WERI-Rb-1 (cell line): ENCODE results near the gene ZNF536.
"Not testable (repeated sequence)": the region's sequence is repeated elsewhere in the genome, so short reads cannot be mapped to it uniquely, and the experiment has no call there.

Experiments used
- DNase-seq: peaks from one replicate; pipeline ENCODE4 v3.0.0-alpha.2; 2020
- H3K27ac ChIP-seq: fragments of 250-450 bp; sonication (Bioruptor Pico); 2 replicates; pipeline ENCODE4 v1.5.1; 2020; ENCODE audit warnings: mild to moderate bottlenecking, moderate library complexity
- H3K27me3 ChIP-seq: fragments of 250-450 bp; sonication (Bioruptor Pico); 2 replicates; pipeline ENCODE4 v1.5.1; 2021; ENCODE audit warnings: mild to moderate bottlenecking, low read depth, moderate library complexity; ENCODE audit not compliant: insufficient read depth, severe bottlenecking
- H3K36me3 ChIP-seq: fragments of 250-450 bp; sonication (Bioruptor Pico); 2 replicates; pipeline ENCODE4 v1.5.1; 2020; ENCODE audit warnings: mild to moderate bottlenecking, moderate library complexity
- H3K4me3 ChIP-seq: 2 replicates; pipeline ENCODE4 v1.5.1; 2011; ENCODE audit warnings: low read depth, mild to moderate bottlenecking, control low read depth, low read length
- H3K9me3 ChIP-seq: fragments of 250-450 bp; sonication (Bioruptor Pico); 2 replicates; pipeline ENCODE4 v1.5.1; 2021; ENCODE audit warnings: mild to moderate bottlenecking, moderate library complexity; ENCODE audit not compliant: severe bottlenecking
- CTCF ChIP-seq: IDR thresholded peaks from 2 replicates; pipeline ENCODE4 v1.5.1; 2011; ENCODE audit warnings: low read depth, mild to moderate bottlenecking, control low read depth, inconsistent platforms, low read length

ZNF536 gene

GRCh38 chr19:30444686-30445232 is 72.6 kb downstream of the ZNF536 start:
- Histone ChIP-seq H3K27me3 (no peaks in the 10 kb centered on the region), H3K27ac (no peak overlapping the region), H3K4me3 (no peak overlapping the region), H3K36me3 (no peaks in the 10 kb centered on the region), H3K9me3 (no peaks in the 10 kb centered on the region)
- no peak for TF ChIP-seq CTCF
- no peak for DNase-seq

GRCh38 chr19:30445385-30445784 is 73.2 kb downstream of the ZNF536 start:
- H3K9me3 ChIP-seq = no peaks in the 10 kb centered on the region
- H3K27me3 ChIP-seq = no peaks in the 10 kb centered on the region
- TF ChIP-seq CTCF = no peak
- no peak overlapping the region for H3K4me3 ChIP-seq
- DNase-seq = no peak
- no peak overlapping the region for H3K27ac ChIP-seq
- no peaks in the 10 kb centered on the region for H3K36me3 ChIP-seq

GRCh38 chr19:30446120-30446519 is 73.9 kb downstream of the ZNF536 start:
- DNase-seq, H3K9me3 ChIP-seq, H3K4me3 ChIP-seq, H3K27ac ChIP-seq, H3K36me3 ChIP-seq, H3K27me3 ChIP-seq: not testable (repeated sequence)

- Histone ChIP-seq H3K27me3 (no peaks in the 10 kb centered on the region), H3K27ac (no peak overlapping the region), H3K4me3 (no peak overlapping the region), H3K9me3 (no peaks in the 10 kb centered on the region), H3K36me3 (no peaks in the 10 kb centered on the region)
- no peak for DNase-seq
- no peak for TF ChIP-seq CTCF
Observed at GRCh38 chr19:30446850-30447552, 74.8 kb downstream of the ZNF536 start.

- no peak for DNase-seq
- no peak overlapping the region for H3K4me3 ChIP-seq
- TF ChIP-seq CTCF = no peak
- H3K27ac ChIP-seq = no peak overlapping the region
- no peaks in the 10 kb centered on the region for H3K9me3 ChIP-seq
- no peaks in the 10 kb centered on the region for H3K36me3 ChIP-seq
- no peaks in the 10 kb centered on the region for H3K27me3 ChIP-seq
Observed at GRCh38 chr19:30447553-30447870, 75.3 kb downstream of the ZNF536 start.

- DNase-seq = no peak
- no peak for TF ChIP-seq CTCF
- no peak overlapping the region for H3K27ac ChIP-seq
- no peak overlapping the region for H3K4me3 ChIP-seq
- H3K27me3 ChIP-seq = no peaks in the 10 kb centered on the region
- H3K36me3 ChIP-seq = no peaks in the 10 kb centered on the region
- no peaks in the 10 kb centered on the region for H3K9me3 ChIP-seq
Observed at GRCh38 chr19:30448386-30449077, 76.3 kb downstream of the ZNF536 start.
